ENCODE results near the gene ZNRF3. TPM values are rescaled to one million over a fixed set of nuclear protein-coding genes. Genes with fewer than 3 reads are reported as not detected.
"Not testable (repeated sequence)": the region's sequence is repeated elsewhere in the genome, so short reads cannot be mapped to it uniquely, and the experiment has no call there.

Gene ZNRF3
- total RNA-seq, 1 donor from 2014 or later: 2.0 TPM

DNA sequence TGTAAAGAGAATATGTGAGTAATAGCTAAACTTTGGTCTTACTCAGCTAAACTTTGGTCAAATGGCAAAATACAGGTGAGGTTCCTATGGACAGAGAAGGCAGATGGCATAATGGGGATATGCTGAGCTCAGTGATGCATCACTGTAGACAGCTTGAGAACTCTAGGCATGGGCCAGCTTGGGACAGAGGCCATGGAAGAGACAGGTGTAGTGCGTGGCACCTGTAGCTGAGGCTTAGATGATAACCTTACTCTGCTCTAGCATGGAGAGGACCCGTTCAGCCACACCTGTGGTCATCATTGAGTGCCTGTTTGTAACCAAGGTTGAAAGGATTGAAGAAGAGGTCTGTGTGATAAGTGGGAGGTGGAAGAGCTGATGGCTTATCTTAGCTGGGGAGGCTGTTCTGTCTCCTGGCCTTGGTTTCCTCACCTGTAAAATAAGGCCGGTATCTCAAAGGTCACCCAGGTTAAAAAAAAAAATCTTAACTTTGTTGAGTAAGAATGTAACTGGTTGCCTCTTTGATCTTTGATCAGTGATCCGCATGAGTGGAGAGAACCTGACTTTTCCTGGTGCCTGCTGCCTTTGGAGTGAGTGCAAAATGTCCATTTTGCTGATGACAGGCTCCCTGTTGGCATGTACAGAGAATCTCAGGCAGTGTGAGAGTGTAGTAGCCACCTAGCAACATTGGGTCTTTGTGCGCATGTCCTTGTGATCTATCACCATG, 48.6 kb downstream of the ZNRF3 start:
- DNase-seq (ENCODE audit: low read depth in 2 of 2): no peak

DNA sequence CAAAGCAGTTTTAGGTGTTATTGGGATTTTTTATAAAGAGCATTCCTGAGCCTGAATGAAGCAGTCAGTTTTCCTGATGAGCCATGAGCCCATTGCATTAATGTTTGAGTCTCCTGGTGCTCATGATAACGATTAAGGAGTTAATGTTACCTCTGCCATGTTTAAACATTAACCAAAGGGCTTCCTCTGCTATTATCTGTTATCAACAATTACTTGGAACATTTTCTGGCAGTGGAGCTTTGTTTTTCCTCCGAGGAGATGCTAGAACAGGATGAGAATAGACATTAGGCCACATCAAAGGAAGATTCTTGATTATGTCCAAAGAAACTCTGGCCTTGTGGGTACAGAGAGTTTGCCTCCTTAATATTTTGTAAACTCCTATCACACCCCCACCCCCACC, 49.9 kb downstream of the ZNRF3 start:
- DNase-seq (ENCODE audit: low read depth in 2 of 2): no peak

DNA sequence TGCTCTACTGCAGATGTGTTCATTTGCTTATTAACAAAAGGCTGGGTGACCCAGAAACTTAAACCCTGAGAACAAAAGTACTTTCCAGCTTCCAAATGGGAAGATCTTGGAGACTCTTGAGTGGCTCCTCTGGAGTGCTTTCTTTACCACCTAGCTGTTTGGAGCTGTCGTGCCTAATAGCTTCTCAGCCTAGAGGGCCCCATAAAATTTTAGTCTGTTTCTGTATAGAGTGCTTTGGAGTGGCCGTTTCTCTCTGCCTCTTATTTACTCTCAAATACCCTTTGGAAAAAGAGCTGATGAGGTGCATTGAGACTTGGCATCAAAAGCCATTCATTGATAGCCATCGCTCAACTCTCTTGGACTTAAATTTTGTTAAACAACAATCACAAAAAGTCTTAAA, 50.7 kb downstream of the ZNRF3 start:
- DNase-seq (ENCODE audit: low read depth in 2 of 2): no peak

DNA sequence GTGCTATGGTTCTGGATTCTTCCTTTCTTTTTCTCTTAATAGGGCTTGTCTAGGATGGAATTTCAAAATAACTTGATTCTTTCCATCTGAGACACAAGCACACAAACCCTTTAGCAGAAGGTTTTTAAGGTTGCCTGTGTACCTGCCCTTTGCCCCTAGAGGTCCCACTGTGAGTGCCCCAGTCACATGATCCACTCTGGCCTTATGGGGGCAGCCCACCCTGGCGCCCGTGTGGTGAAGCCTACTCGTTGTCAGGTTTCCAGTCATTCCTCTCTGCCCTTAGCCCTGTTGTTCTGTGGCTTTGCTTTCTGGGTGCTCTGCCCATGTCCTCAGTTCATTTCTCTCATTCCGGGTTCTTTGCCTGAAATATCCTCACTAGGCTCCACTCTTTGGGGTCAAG, 51.8 kb downstream of the ZNRF3 start:
- no peak for DNase-seq (ENCODE audit: low read depth in 2 of 2)

DNA sequence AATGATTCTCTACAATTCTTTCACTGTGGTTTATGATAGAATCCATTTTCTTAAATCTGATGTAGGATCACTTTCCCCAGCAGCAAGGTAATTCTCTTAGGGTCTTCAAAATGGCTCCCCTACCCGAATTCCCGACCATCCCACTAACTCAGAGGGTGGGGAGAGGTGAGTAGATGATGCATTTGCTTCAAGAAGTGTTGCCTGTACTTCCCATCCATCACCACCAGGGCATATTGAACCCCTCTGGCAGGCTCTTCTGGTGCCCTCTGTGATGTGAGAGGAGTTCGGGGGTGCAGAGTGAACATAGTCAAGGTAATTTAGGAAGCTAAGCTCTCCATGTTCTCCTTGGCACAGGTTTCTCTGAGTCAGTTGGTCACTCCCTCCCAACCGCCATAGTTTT, 52.3 kb downstream of the ZNRF3 start:
- DNase-seq (ENCODE audit: low read depth in 2 of 2): no peak

DNA sequence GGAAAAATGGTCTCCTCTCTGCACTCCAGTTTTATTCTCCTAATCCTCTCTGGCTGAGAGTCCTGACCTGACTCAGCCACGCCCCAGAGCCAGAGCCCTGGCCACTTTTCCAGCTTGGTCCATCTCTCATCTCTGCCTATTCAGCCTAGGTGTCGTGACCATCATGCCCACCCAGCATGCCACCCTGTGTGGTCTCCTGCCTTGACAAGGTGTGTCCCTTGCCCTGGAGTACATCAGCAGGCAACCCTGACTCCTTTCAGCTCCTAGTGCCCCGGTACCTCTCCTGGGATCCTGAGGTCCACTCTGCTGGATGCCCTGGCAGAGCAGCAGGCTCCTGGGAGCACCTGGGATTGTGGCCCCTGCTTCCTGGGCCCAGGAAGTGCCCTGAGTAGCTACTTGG, 52.8 kb downstream of the ZNRF3 start:
- no peak for DNase-seq (ENCODE audit: low read depth in 2 of 2)

DNA sequence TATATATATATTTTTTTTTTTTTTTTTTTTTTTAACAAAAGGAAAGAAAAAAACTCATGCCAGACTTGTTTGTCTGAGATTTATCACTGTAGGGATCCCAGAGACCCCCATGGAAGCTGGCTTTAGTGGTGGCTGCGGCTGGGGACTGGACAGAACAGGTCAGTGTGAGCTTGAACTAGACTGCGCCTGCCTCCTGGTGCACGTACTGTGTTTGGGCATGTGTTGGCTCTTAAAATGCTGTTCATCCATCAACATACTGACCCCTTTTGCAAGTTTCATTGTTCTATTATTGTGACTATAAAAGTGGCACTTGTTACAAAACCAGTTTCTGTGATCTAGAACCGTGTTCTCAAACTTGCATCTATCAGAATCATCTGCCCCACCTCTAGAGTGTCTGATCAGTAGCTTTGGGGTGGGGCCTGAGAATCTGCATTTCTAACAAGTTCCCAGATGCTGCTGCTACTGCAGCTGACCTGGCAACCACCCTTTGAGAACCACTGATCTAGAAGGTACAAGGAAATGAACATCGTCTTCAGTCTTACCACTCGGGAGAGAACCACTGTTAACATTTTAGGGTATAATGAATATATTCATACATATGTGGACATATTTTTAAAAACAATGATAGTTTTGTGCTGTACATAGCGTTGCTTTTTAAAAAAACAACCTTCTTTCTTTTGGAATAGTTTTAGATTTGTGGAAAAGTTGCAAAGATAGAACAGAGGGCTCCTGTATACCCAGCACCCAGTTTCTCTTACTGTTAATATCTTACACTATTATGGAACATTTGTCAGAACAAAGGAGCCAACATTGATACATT, 54.0 kb downstream of the ZNRF3 start:
- DNase-seq (ENCODE audit: low read depth in 2 of 2): peak in 1 of 2 donors; percentile 52

DNA sequence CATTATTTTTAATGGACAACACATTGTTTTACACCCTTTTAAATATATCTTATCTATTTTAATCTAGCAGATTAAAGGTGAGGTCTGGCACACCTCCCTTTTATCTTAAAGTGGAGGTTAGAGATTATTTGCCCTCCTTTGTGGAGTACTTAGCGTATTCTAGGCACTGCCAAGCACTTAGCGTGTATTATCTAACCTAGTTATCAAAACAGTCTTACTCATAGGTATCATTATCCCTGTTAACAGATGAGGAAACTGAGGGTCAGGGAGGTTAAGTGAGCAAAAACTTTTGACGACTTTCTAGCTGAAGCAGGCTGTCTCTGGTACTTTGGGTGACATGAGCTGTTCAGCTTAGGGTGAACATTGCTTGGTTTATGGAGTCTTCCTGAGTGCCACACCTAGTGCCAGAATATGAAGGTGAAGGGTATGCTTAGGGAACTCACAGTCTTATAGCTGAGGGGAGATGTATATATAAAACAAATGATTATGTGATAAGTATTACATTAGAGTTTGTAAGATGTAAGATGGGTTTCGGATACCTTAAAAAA, 55.0 kb downstream of the ZNRF3 start:
- DNase-seq (ENCODE audit: low read depth in 2 of 2): peak in 1 of 2 donors; percentile 37

DNA sequence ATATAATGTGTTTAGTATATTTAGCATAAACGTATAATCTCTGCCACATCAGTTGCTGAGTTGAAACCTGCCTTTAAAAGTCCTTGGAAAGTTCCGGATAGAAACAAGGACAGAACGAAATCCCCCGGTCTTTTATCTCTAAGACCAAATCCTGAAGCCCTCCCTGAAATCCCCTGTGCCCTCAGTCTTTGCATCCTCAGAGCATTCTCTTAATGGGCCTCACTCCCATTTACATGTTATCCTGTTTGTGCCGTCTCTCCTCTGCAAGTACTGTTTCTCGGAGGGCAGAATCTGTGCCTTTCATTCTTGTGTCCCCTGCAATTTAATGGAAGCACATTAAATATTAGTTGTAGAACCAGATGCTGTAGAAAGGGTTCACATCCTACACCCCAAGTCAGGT, 56.0 kb downstream of the ZNRF3 start:
- DNase-seq (ENCODE audit: low read depth in 2 of 2): no peak

DNA sequence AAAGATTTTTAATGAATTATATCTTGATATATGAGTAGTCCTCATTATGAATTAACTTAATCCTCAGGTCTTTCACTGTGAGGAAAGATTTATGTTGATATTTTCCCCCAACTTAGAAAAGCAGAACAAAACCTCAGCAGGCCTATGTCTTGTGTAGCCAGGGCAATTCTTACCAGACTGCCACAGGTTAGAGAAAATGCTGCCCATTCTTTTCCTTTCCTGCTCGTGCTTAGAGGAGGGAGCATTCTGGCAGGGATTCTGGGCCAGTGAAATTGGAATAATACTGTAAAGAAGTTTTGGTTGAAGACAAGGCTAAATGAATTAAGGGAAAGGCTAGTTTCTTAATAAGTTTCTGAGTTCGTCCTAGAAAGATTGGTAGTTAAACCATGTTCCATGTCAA, 56.6 kb downstream of the ZNRF3 start:
- no peak for DNase-seq (ENCODE audit: low read depth in 2 of 2)

DNA sequence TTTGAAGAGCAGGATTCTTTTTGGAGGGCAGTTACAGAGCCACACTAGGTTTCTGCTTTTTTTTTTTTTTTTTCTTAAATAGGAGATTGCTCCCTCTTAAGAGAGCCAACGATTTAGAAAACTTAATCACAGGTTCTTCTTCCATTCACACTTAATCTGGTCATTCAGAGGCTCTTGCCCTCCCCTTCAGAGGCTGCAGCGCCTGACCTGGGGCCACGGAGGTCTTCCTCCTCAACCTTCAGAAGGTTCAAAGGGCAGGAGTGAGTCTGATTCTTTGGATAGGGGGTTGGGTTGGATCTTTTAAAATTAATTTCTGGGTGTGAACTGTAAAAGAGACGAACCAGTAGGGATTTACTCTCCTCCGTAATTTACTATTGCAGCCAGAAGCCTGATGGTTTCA, 57.1 kb downstream of the ZNRF3 start:
- DNase-seq (ENCODE audit: low read depth in 2 of 2): no peak

DNA sequence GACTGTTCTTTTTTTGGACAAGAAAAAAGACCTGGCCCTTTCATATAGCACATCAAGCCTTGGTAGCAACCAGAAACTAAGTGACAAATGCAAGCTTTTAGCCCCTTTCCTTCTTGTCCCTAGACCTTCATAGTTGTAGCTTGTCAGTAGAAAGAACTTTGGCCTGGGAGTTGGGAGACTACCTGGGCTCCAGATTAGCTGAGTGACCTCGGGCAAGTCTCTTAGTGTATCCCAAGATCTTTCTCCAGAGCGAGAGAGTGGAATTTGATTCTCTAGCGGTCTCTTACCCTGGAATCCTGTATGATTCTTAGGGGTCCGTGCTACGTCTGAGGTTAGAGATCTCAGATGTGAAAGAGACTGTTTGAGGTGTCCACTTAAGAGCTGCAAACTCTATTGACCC, 59.0 kb downstream of the ZNRF3 start:
- DNase-seq (ENCODE audit: low read depth in 2 of 2): no peak

DNA sequence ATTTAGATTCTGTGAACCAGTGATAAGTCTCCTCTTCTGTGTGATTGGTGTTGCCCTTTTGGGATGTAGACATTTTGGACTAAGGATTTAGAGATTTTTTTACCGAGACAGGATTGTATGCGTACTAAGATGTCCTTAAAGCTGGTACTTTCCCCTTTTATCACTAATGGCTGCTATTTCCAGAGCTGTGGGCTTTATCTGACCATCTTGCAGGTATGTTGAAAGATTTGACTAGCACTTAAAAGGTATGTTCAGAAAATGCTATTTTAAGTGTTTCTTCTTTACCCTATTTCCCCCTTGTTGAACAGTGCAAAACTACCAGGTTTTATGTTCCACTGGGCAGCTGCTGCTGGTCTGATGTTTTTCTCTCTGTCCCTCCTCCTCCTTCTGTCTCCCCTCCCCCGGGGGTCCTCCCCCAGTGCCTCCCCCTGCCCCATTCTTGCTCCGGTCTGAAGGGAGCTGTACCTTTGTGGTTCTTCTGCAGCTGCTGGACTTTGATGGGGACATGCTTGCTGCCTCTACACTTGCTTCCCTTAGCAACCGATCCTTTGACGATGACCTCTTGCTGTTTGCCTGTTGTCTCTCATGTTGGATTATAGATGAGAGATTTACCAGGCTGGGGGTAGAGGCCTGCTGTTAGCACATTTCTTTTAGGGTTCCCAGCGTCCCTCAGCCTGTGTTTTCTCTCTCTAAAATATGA, 59.6 kb downstream of the ZNRF3 start:
- DNase-seq (ENCODE audit: low read depth in 2 of 2): no peak

DNA sequence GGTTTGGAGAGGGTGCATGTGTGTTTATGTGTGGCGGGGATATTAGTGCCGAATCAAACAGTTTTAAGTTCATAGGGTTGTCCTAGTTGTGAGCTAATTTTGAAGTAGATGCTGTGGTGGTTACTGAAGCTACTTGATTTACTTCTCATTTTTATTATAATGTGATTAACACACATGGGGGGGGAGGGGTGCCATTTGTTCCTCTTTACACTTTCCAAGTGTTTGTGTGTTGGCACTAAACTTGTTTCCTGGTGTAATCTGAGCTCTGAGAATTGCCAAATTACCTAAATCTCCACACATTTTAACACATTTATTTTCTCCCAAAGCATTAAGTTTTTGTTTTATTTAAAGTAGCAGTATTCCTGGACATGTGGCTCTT, 60.1 kb downstream of the ZNRF3 start:
- no peak for DNase-seq (ENCODE audit: low read depth in 2 of 2)

DNA sequence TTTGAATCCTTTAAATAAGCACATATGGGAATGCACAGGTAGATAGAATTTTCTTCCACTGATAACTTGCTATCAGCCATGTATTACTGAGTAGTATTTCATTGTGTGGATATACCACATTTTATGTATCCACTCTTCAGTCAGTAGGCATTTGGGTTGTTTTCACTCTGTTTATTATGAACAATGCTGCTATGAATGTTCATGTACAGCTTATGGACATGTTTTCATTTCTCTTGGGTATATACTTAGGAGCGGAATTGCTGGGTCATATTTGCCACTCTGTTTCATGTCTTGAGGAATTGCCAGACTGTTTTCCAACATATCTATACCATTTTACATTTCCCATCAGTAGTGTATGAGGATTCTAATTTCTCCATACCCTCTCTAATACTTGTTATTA, 63.8 kb downstream of the ZNRF3 start:
- no peak for DNase-seq (ENCODE audit: low read depth in 2 of 2)

DNA sequence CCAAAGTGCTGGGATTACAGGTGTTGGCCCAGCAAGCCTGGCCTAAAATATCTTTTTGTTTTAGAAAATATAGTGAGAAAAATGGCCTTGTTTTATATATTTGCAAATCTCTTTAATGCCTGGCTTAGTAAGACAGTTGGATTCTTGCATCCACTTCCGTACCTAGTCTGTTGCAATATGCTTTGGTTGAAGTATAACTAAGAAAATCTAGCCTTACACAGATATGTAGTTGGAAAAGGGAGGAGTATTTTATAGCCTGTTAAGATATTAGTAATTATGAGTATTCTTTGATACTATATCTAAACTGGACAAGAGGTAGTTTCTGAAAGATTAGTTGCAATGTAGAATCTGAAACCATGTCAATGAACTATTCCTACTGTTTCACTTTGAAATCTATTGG, 65.1 kb downstream of the ZNRF3 start:
- no peak for DNase-seq (ENCODE audit: low read depth in 2 of 2)

DNA sequence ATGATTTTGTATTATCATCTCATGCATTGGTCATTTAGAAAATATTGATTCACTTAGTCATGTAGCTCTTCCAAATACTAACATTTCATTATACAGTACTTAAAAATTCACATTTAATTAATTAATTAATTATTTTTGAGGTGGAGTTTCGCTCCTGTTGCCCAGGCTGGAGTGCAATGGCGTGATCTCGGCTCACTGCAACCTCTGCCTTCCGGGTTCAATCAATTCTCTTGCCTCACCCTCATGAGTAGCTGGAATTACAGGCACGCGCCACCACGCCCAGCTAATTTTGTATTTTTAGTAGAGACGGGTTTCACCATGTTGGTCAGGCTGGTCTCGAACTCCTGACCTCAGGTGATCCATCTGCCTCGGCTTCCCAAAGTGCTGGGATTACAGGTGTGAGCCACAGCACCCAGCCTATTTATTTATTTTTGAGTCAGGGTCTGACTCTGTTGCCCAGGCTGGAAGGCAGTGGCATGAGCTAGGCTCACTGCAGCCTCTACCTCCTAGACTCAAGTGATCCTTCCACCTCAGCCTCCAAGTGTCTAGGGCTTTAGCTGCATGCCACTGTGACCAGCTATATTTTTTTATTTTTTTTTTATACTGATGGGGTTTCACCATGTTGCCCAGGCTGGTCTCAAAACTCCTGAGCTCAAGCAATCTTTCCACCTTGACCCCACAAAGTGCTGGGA, 65.6 kb downstream of the ZNRF3 start:
- not testable (repeated sequence) for DNase-seq (ENCODE audit: low read depth in 2 of 2)

DNA sequence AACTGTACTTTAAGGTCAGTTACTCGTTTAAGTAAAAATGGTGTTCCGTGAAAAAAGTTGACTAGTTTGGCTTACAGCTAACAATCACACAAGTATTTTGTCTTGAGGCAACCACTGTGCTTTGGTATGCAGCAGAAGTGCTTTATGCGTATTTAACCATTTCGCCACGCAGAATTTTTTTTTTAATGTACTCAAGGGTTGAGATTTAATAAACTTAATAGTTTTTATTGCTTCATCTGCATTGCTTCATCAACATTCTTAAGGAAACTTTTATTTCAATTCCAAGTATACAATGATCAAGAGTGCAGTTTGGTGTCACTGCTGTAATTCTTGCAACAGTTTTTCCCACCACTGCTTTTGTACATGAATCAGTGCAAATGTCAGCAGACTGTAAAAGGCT, 66.4 kb downstream of the ZNRF3 start:
- DNase-seq (ENCODE audit: low read depth in 2 of 2): no peak

DNA sequence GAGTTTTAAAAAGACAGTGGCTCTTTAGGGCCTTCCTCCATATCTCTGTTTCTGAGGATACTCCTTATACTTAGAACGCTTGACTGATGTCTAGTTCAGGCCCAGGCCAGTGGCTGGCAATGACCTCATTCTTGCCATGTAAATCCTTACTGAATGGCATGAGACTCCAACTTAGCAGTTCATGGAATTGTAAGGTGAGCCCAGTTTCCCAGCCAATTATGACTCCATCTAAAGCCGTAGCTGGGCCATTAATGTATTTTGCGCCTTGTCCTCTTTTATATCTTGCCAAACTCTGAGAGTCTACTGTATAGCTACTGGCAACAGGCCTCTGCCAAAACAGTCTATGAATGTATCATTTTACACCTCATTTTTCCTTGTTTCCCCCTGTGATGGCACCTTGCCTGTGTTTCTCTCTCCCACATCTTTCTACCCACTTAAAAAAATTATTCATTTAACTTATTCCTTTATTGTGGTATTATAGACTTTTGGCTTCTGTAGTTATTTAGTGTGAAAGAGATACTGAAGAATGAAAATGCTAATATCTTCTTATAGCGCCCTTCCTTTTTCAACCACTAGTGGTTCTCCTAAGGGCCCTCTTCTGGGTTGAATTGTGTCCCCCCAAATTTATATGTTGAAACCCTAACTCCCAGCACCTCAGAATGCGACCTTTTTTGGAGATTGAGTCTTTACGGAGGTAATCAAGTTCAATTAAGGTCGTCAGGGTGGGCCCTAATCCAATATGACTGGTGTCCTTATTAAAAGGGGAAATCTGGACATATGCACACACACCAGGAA, 67.4 kb downstream of the ZNRF3 start:
- no peak for DNase-seq (ENCODE audit: low read depth in 2 of 2)

DNA sequence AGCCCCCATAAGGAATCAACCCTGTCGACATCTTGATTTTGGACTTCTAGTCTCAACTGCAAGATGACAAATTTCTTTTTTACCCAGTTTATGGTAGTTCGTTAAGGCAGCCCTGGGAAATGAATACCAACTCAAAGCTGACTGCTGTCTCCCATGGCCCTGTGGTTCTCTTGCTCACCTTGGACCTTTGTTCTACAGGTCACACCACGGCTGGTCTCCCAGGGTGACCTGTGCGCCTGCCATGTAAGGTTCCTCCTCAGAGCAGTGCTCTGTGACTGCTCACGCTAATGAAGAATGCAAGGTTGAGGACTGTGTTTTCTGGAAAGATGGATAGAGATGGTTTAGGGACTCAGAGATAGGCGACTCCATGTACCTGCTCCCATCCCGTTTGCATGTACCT, 68.2 kb downstream of the ZNRF3 start:
- DNase-seq (ENCODE audit: low read depth in 2 of 2): no peak

DNA sequence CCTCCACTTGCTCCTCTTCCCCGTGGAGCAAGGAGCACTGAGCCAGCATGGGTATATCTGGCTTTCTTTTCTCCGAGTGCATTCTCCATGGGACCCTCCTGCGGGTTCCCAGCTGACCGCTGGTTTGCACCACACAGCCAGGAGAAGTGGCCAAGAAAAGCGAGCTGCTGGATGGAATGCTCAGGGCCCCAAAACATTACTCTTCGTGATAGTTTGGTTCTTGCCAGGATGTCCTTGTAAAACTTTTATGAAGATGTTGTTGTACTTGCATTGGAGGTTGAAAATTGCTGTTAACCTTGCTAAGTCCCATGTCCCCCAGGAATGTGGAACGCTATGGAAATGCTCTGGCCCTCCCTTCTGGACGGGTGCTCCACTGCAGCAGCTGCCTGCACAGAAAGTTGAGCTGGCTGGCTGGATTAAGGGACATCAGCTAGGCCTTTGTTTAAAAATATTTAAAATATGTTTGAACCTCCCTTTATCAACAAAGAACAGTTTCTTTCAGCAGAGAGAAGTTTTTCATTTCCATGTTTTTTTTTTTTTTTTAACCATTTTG, 68.7 kb downstream of the ZNRF3 start:
- peak in 1 of 2 donors; percentile 7 for DNase-seq (ENCODE audit: low read depth in 2 of 2)
